PFSK-1 (cell line): ENCODE data around the gene ADIG.

Experiments used
- POLR2AphosphoS5 ChIP-seq: IDR thresholded peaks from 2 replicates; pipeline ENCODE4 v1.6.1; 2012; ENCODE audit warnings: low read depth, mild to moderate bottlenecking, control low read depth, low read length, moderate library complexity
- REST ChIP-seq, 2 experiments: IDR thresholded peaks; 2 replicates each; pipeline versions ENCODE4 v1.6.1 to v1.8.0; 2011 to 2012; ENCODE audit warnings: low read depth in 2 of 2, low read length in 2 of 2, control low read depth in 1 of 2, inconsistent platforms in 1 of 2, mild to moderate bottlenecking in 1 of 2, moderate library complexity in 1 of 2; ENCODE audit not compliant: insufficient read depth in 1 of 2

- TF ChIP-seq POLR2AphosphoS5 (no peak), REST (IDR thresholded peaks at IDR 0.05; ENCODE audit: insufficient read depth in 1 of 2, low read depth in 2 of 2, low read length in 2 of 2) (no peak)
These were observed 10.7 kb downstream of the ADIG start for GRCh38 chr20:38591474-38592410.
